Heart left ventricle (tissue), 13 donors: Measurements from ENCODE around the gene STUM.

Experiments
- POLR2A ChIP-seq, 2 donors: fragments of 450-650 bp; IDR thresholded peaks; one replicate each; pipeline ENCODE4 v1.6.1; 2017; ENCODE audit warnings: antibody characterized with exemption in 2 of 2, mild to moderate bottlenecking in 2 of 2, moderate library complexity in 2 of 2
- TF ChIP-seq, protein P1 (sequence below), 12 donors: fragments of 200-600 bp; sonication (generic) in 4 of 12; IDR thresholded peaks; one replicate each; pipeline versions ENCODE4 v1.5.0 to v1.8.0; 2018 to 2022; ENCODE audit warnings: antibody characterized with exemption in 12 of 12, mild to moderate bottlenecking in 5 of 12
- donor health status: ischemic (EF 13 %, LVEDD 7.1; RV severe dilation, severe dysfunction).
- donor health status: DM: no; HTN: yes; CAD: no.
- donor health status: DM: no; HTN: no; CAD: no.
- donor health status: ischemic (EF 25% LVEDD 6.9; RV normal size, moderate dysfunction).
- donor health status: ischemic (EF 25% LVEDD 5.7; RV mildly dilated, moderate dysfunction).
- donor health status: ischemic (EF 35%, LVEDD 5.7; RV mildly dilated, moderate dysfunction).
- donor health status: nonischemic (EF 11% LVEDD 7.7; RV severe dilation, severe dysfunction).
- donor health status: DM: yes; HTN: yes; CAD: no.
- donor health status: PGD.
- donor health status: ischemic (EF 29% LVEDD 5.4; RV normal size, mild dysfunction).
- donor health status: nonischemic (EF 23%, LVEDD 6.1; RV moderate dilation, normal function).

DNA sequence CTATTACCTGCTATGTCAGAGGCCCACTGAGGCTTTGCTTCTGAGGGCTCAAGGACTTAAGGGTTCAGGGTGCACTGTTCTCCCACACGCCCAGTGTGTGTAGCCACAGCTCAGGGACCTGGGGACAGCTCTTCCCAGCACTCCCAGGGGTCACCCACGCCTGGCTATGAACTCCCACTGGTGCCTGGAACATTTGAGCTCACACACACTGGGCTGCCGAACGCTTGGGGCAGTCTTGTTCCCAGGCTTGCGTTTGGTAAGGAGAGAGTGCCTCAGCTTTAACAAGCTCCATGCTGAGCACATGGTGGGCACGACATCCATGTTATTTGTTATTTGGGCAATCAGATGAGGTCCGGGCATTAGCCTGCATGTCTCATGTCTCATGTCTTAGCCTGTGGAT, 37.6 kb downstream of the STUM start:
- TF ChIP-seq, protein P1, sequence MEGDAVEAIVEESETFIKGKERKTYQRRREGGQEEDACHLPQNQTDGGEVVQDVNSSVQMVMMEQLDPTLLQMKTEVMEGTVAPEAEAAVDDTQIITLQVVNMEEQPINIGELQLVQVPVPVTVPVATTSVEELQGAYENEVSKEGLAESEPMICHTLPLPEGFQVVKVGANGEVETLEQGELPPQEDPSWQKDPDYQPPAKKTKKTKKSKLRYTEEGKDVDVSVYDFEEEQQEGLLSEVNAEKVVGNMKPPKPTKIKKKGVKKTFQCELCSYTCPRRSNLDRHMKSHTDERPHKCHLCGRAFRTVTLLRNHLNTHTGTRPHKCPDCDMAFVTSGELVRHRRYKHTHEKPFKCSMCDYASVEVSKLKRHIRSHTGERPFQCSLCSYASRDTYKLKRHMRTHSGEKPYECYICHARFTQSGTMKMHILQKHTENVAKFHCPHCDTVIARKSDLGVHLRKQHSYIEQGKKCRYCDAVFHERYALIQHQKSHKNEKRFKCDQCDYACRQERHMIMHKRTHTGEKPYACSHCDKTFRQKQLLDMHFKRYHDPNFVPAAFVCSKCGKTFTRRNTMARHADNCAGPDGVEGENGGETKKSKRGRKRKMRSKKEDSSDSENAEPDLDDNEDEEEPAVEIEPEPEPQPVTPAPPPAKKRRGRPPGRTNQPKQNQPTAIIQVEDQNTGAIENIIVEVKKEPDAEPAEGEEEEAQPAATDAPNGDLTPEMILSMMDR (IDR thresholded peaks at IDR 0.05), result no peak
- TF ChIP-seq POLR2A (IDR thresholded peaks at IDR 0.05), result no peak
